HepG2 (cell line): ENCODE data around the gene C9orf40. TPM values are rescaled to one million over a fixed set of nuclear protein-coding genes. Genes with fewer than 3 reads are reported as not detected.

ENCODE experiments used
- BRF2 ChIP-seq: sonication (generic); formaldehyde crosslinking; IDR thresholded peaks from 2 replicates; pipeline ENCODE4 v1.8.1; 2022; ENCODE audit warnings: mild to moderate bottlenecking, missing genetic modification reagents
- EHMT2 ChIP-seq: fragments of 200-600 bp; sonication (generic); IDR thresholded peaks from 2 replicates; pipeline ENCODE4 v1.7.0; 2017; ENCODE audit warnings: antibody characterized with exemption, low read depth, low read length, borderline replicate concordance
- GTF2F1 ChIP-seq: fragments of 150-350 bp; IDR thresholded peaks from 2 replicates; pipeline ENCODE4 v1.6.1; 2014; ENCODE audit warnings: low read length
- KAT2B ChIP-seq: fragments of 150-350 bp; IDR thresholded peaks from 2 replicates; pipeline ENCODE4 v1.6.1; 2014; ENCODE audit warnings: low read depth, low read length, borderline replicate concordance
- NCOA5 ChIP-seq: sonication (generic); formaldehyde crosslinking; IDR thresholded peaks from 2 replicates; pipeline ENCODE4 v1.4.0; 2020; ENCODE audit warnings: missing genetic modification reagents
- SOX13 ChIP-seq, 3 experiments: fragments of 450-650 bp in 1 of 3; sonication (generic) in 1 of 3; formaldehyde crosslinking in 1 of 3; IDR thresholded peaks in 2 of 3; conservative IDR thresholded peaks in 1 of 3; 2 replicates each; pipeline versions ENCODE4 v1.5.0 to v1.6.1; 2016 to 2020; ENCODE audit warnings: antibody characterized with exemption in 1 of 3, mild to moderate bottlenecking in 1 of 3, missing compliant biosample characterization in 1 of 3, missing genetic modification reagents in 1 of 3, moderate library complexity in 1 of 3
- TBX3 ChIP-seq: fragments of 450-650 bp; IDR thresholded peaks from 2 replicates; pipeline ENCODE4 v1.6.1; 2017; ENCODE audit warnings: antibody characterized with exemption, mild to moderate bottlenecking, inconsistent platforms, borderline replicate concordance
- ZBTB46 ChIP-seq: sonication (generic); formaldehyde crosslinking; IDR thresholded peaks from 2 replicates; pipeline ENCODE4 v1.4.0; 2020; ENCODE audit warnings: mild to moderate bottlenecking, missing genetic modification reagents, borderline replicate concordance
- ZNF329 ChIP-seq: sonication (generic); formaldehyde crosslinking; IDR thresholded peaks from 2 replicates; pipeline ENCODE4 v1.9.0; 2021; ENCODE audit warnings: low read depth, mild to moderate bottlenecking, missing genetic modification reagents
- ZNF44 ChIP-seq: sonication (generic); formaldehyde crosslinking; IDR thresholded peaks from 2 replicates; pipeline ENCODE4 v1.5.1; 2020; ENCODE audit warnings: mild to moderate bottlenecking, missing genetic modification reagents
- ZNF841 ChIP-seq: sonication (generic); formaldehyde crosslinking; IDR thresholded peaks from 2 replicates; pipeline ENCODE4 v1.8.1; 2023; ENCODE audit warnings: missing genetic modification reagents, borderline replicate concordance
- polyA plus RNA-seq, 8 experiments: library from polyadenylated mRNA; depleted of rRNA in 3 of 8; stranded (reverse) in 7 of 8; unstranded in 1 of 8; fragments of >200 nt; fragmentation: Illumina TruSeq in 4 of 8; extraction: Trizol in 4 of 8; gene quantifications; 2 replicates each; pipeline versions ENCODE4 v1.2.1 to v1.2.3, GENCODE V29; 2011 to 2016; ENCODE audit warnings: low read depth in 4 of 8, missing spikeins in 1 of 8, mixed read lengths in 1 of 8; ENCODE audit not compliant: insufficient read depth in 1 of 8
- total RNA-seq, 5 experiments: library from RNA; depleted of rRNA; stranded (reverse); fragments of >200 nt; fragmentation: Illumina TruSeq; extraction: Trizol; gene quantifications; 2 replicates each; pipeline ENCODE4 v1.2.3, GENCODE V29; 2016; ENCODE audit warnings: low read depth in 1 of 5

The C9orf40 gene
- total and polyA plus RNA-seq, 2 of the 13 experiments (the other 11 are each of a cell fraction or from before 2014, with no cell fraction given) = 3.0 to 13.5 TPM

DNA sequence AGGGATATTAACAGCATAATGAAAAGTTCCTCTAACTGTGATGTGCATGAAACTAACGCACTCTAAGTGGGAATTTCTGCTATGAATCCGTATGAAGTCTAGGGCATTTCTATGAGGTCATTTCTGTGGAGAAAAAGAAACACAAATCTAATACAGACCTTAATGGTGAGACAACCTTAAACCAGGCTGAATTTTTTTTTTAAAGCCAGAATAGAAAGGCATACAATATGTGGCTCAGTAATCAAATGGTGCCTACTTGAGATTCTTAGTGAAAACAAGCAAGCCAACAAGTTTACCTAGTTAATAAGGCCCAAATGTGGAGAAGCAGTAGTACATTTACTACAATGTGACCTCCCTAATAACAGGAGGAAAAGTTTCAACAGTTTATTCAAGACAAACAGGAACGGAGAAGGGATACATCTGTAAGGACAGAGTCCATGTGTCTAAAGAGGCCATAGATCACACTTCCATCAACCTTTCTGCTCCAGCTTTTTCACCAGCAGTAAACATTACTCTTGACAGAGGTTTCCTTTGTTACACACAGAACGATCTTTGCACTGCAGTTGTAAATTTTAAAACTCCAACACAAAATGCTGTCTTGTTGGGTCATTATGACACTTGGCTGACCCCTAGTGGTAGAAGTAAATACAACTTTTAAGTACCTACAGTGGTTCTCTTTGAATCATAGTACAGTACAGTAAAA is 49.2 kb upstream of the C9orf40 start (continued):
- TF ChIP-seq EHMT2 (peak; percentile 62; the same call in 1 of the 2 replicates), NCOA5 (no peak), ZNF329 (CRISPR knock-in tag) (no peak), ZNF44 (CRISPR knock-in tag) (no peak), ZNF841 (no peak), ZBTB46 (CRISPR knock-in tag) (no peak), TBX3 (peak; percentile 61; the same call in 1 of the 2 replicates), SOX13 (IDR thresholded peaks at IDR 0.05) (peak; percentile 38; the same call in 1 of the 2 replicates), SOX13 (CRISPR knock-in tag; conservative IDR thresholded peaks at IDR 0.05 in 1 of 2, IDR thresholded peaks at IDR 0.05 in 1 of 2) (peak in 1 of 2 experiments; percentile 91; a peak in 2 of 4 replicates), KAT2B (no peak), GTF2F1 (no peak), BRF2 (0 out of 2 replicates have a peak, but pooled peaks have one; percentile 39)
